Measurements from ENCODE around the gene LRBA. TPM values are rescaled to one million over a fixed set of nuclear protein-coding genes. Genes with fewer than 3 reads are reported as not detected.

LRBA gene
- total RNA-seq, 1 experiment from 2014 or later, result 55.3 TPM

- H3K23me2 ChIP-seq (ENCODE audit: insufficient read length, low read depth, low read length, poor library complexity, severe bottlenecking), result no peaks in the 10 kb centered on the region
- no peak overlapping the region for H3K18ac ChIP-seq (ENCODE audit: insufficient read length, low read depth, low read length)
- H3K4me2 ChIP-seq (ENCODE audit: insufficient read depth, insufficient read length, low read length), result no peak overlapping the region
- H2AK5ac ChIP-seq (ENCODE audit: insufficient read length, low read length), result no peak overlapping the region
- H3K9me3 ChIP-seq (ENCODE audit: control insufficient read depth, low read depth, low read length), result no peaks in the 10 kb centered on the region
- H3K27ac ChIP-seq (ENCODE audit: insufficient read length, low read depth, low read length), result no peak overlapping the region
- H4K8ac ChIP-seq (replicated peaks; ENCODE audit: insufficient read length, low read depth, low read length), result no peak overlapping the region
- no peak overlapping the region for H4K91ac ChIP-seq (ENCODE audit: insufficient read length, low read depth, low read length)
- H3K14ac ChIP-seq (ENCODE audit: insufficient read depth, low read length), result no peak overlapping the region
- H3K27me3 ChIP-seq (ENCODE audit: insufficient read depth, low read length), result no peaks in the 10 kb centered on the region
- Mint-ChIP-seq H3K27ac (no peak overlapping the region), H3K36me3 (ENCODE audit: insufficient read depth in 1 of 3, low read depth in 3 of 3) (no peaks in the 10 kb centered on the region), H3K27me3 (ENCODE audit: low read depth) (no peaks in the 10 kb centered on the region), H3K4me1 (peaks cover 0 to 6% of the 10 kb centered on the region in 2 experiments; a peak in 3 of 4 replicates), H3K9me3 (no peaks in the 10 kb centered on the region), H3K4me3 (no peak overlapping the region)
- H2AFZ ChIP-seq (ENCODE audit: low read length), result no peak overlapping the region
- H3K4me1 ChIP-seq (ENCODE audit: insufficient read depth, low read length), result no peaks in the 10 kb centered on the region
- DNase-seq, result no peak
- WGBS (ENCODE audit: extremely low coverage, insufficient read length, low lambda C conversion rate), result no CpG with 5 or more reads among the region's 4 CpGs
- no peak overlapping the region for H2BK12ac ChIP-seq (ENCODE audit: insufficient read length, low read depth, low read length)
- no peak overlapping the region for H4K5ac ChIP-seq (ENCODE audit: insufficient read length, low read depth, low read length)
- H3K56ac ChIP-seq (ENCODE audit: insufficient read length, low read depth, low read length), result no peak overlapping the region
- H3T11ph ChIP-seq (ENCODE audit: low read length), result no peak overlapping the region
- H2BK15ac ChIP-seq (ENCODE audit: low read depth, low read length), result no peak overlapping the region
- H2BK5ac ChIP-seq (ENCODE audit: insufficient read length, low read length), result no peak overlapping the region
- H3K79me1 ChIP-seq (ENCODE audit: insufficient read depth, low read depth, low read length, poor library complexity, severe bottlenecking), result no peaks in the 10 kb centered on the region
- no peaks in the 10 kb centered on the region for H4K20me1 ChIP-seq (ENCODE audit: control insufficient read depth, insufficient read depth, insufficient read length)
- H3K79me2 ChIP-seq (ENCODE audit: insufficient read depth, low read length), result no peaks in the 10 kb centered on the region
- TF ChIP-seq CTCF (conservative IDR thresholded peaks at IDR 0.05), result no peak
- no peak overlapping the region for H2BK20ac ChIP-seq (ENCODE audit: low read depth, low read length, poor library complexity, severe bottlenecking)
- no peak overlapping the region for H2BK120ac ChIP-seq (ENCODE audit: low read depth, low read length, poor library complexity, severe bottlenecking)
- no peak overlapping the region for H3K23ac ChIP-seq (ENCODE audit: insufficient read length, low read depth, low read length)
- H3K4ac ChIP-seq (ENCODE audit: low read depth, low read length), result no peak overlapping the region
- no peak overlapping the region for H3K9ac ChIP-seq (ENCODE audit: extremely low read depth, insufficient read length, low read length)
These were observed 712.5 kb downstream of the LRBA start for GRCh38 chr4:150302553-150302952.
